HG02763 (cell line): ENCODE measurements around the gene COX14.
"Not testable (repeated sequence)": the region's sequence is repeated elsewhere in the genome, so short reads cannot be mapped to it uniquely, and the experiment has no call there.

Experiments
- ATAC-seq: cut with Tn5 transposase; IDR thresholded peaks from one replicate; pipeline ENCODE4 v1.9.1; 2021; ENCODE audit warnings: mild to moderate bottlenecking, moderate library complexity; ENCODE audit not compliant: unreplicated experiment

The COX14 gene

GRCh38 chr12:50107416-50108268 lies 4.4 kb upstream of the COX14 start:
- ATAC-seq, result no peak

DNA sequence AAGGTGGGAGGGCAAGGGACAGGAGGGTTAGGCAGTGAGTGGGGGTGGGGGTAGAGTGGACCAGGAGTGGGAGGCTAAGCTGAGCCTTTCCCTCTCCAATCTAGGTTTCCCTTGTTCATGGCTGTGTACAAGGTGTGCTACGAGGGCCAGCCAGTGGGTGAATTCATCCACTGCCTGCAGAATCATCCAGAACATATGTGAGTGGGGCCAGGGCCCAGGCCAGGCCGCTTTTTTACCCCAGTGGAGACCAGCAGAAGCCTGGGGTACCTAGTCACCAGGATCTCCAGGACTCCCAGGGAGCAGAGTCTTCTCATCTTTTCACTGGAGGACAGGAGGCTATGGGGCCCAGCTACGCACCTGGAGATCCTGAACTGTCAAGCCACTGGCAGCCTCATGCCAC lies 2.7 kb upstream of the COX14 start:
- no peak for ATAC-seq

DNA sequence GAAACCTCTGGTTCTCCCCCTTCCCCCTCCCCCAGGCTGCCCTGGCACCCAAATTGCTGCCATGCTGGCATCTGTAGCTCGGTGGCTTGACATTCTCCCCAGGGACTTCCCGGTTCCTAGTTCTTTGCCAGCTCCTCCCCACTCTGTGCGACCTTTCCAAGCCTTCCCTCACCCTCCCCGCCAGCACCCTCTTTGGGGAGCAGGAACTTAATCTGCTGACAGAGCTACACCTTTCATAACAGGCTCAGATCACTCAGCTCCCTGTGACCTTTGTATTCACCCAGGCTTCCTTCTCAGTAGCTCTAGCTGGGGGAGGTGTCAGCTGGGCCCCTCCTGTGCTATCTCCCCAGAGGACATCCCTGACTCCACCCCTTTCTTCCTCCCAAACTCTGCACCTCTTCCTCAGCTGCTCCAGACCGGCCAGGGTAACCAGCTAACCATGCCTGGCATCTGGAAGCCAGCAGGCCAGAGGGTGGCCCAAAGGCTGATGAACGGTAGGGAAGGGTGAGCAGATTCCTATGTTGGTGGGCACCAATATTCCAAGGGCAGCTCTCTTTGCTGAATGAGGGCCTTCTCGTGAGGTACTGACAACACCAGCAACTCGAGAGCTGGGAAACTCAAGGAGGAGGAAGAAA lies 1.8 kb upstream of the COX14 start:
- no peak for ATAC-seq

GRCh38 chr12:50110762-50111351 lies 1.2 kb upstream of the COX14 start:
- no peak for ATAC-seq

DNA sequence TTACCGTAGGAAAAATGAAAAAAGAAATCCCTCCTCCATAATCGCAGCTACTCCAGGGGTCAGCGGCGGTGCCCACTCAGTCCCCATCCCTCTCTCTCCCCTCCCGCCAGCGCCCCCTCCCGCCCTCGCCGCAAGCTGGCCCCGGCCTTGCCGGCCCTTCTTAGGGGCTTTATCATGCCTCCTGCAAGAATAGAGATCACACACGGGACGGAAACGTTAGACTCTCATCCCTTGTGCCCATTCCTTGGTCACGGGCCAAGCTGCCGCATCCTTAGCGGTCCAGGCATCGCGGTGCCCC lies 692 bp upstream of the COX14 start:
- peak; percentile 3 for ATAC-seq

- ATAC-seq, result no peak
These were observed 601 bp downstream of the COX14 start for GRCh38 chr12:50112456-50113218.

DNA sequence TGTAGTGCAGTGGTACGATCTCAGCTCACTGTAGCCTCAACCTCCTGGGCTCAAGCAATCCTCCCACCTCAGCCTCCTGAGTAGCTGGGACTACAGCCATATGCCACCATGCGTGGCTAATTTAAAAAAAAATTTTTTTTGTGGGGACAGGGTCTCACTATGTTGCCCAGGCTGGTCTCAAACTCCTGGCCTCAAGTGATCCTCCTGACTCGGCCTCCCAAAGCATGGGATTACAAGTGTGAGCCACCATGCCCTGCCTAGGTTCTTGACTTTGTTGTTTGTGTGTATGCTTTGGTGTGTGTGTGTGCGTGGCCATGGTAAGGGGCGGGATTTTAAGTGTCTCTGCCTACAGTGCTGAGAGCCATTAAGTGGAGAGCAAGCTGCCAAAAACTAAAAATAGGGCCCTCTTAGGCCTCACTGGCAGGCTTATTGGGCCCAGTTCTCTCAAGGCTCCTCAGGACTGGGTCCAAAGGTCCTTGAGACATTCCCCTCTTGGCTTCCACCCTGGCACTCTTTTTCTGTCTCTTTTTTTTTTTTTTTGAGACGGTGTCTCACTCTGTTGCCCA lies 5.1 kb downstream of the COX14 start:
- no peak for ATAC-seq

DNA sequence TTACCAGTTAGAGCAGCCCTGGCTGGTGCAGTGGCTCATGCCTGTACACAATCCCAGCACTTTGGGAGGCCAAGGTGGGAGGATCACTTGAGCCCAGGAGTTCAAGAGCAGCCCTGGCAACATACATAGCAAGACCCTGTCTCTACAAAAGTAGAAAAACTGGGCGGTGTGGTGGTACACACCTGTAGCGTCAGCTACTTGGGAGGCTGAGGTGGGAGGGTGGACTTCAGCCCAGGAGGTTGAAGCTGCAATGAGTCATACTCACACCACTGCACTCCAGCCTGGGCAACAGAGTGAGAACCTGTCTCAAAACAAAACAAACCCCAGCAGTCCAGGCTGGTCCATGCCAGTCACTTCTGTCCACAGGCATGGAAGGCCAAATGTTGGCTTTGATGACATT lies 7.4 kb downstream of the COX14 start:
- ATAC-seq, result no peak

DNA sequence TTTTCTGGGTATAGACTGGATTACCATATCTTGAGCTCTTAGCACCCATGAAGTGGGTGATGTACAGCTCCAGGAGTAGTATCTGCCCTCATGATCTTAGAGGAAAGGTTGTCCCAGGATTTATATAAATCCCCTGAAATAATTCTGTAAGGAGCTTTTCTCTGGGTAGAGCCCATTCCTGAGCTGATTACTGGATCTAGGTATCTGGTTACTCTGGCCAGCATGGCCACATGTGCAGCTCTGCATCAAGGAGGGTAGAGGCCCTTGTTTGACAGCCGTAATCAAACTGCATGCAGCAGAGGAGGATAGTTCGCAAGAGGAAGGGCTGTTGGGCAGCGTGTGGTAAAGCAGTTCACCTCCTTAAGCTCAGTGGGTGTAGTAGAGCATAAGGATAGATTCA lies 8.5 kb downstream of the COX14 start:
- no peak for ATAC-seq

GRCh38 chr12:50120953-50121352 lies 8.9 kb downstream of the COX14 start:
- ATAC-seq, result no peak

DNA sequence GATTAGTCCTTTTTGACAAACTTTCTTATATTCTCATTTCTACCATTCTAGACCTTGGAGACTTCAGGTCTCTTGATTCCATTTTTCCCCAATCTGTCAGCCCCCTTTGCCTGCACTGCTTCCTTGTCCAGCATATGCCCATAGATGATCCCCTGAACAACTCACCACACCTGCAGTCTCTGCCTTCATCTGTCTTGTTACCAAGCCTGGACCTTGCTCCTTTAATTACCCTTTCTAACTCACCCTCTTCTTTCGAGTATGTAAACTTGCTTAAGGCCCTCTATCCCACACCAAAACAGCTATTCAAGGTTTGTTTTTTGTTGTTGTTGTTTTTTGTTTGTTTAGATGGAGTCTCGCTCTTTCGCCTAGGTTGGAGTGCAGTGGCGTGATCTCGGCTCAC lies 9.6 kb downstream of the COX14 start:
- no peak for ATAC-seq

DNA sequence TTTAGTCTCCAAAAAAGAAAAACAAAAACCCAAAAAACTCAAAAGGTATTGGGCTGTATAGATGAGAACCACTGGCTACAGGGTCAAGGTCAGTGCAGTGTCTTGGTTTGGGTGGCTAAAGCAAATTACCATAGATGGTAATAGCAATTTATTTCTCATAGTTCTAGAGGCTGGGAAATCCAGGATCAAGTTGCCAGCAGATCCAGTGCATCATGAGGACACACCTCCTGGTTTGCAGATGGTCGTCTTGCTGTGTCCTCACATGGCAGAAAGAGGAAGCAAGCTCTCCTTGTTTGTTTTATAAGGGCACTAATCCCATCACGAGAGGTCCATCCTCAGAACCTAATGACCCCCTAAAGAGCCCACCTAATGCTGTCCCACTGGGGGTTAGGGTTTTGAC lies 11.2 kb downstream of the COX14 start:
- ATAC-seq, result no peak

- ATAC-seq, result no peak
These were observed 15.5 kb downstream of the COX14 start for GRCh38 chr12:50127546-50127945.

- ATAC-seq, result no peak
These were observed 17.3 kb downstream of the COX14 start for GRCh38 chr12:50129290-50129689.

DNA sequence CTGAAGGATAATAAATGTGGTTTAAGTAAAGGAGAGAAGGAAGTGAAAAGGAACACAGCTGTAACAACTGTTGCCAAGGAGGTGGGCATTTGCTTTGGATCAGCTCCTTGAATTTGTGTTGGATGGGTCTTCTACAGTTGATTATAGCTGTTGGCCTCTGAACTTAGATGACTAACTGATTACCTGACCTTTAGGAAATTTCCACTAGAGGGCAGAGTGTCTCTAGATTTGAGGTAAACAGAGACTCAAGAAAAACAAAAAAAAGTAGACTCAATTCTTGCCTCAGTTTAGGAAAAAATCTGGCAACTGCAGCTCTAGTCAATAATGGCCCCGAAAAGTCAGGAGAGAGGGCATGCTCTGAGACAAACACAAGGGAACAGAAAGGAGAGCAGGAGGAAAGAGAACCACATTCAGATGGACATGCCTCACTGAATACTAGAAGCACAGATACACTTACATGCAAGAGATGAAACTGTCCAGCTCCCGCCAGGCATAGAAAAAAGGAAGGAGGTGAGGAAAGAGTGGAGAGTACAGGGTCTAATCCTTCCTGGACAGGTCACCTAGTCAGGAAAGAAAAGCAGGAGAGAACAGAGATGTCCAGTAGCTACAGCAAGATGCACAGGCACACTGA lies 20.6 kb downstream of the COX14 start:
- no peak for ATAC-seq

- no peak for ATAC-seq
These were observed 31.0 kb downstream of the COX14 start for GRCh38 chr12:50142993-50143392.

DNA sequence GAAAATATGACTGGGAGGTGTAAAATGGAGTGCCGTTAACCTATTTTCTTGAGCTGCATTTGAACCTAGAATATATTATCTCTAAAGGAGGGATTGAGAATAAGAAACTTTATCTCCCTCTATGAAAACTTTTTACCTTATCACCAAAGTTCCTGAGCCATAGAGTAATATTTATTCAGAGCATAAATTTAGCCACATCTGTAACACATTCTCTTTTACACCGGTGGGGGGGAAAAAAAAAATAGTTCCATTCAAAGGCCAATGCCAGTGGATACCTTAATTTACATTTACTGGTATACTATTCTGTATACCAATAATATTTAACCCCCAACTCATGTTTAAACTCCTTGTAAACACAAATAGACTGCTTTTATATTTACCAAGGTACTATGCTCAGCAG lies 33.4 kb downstream of the COX14 start:
- ATAC-seq, result no peak

DNA sequence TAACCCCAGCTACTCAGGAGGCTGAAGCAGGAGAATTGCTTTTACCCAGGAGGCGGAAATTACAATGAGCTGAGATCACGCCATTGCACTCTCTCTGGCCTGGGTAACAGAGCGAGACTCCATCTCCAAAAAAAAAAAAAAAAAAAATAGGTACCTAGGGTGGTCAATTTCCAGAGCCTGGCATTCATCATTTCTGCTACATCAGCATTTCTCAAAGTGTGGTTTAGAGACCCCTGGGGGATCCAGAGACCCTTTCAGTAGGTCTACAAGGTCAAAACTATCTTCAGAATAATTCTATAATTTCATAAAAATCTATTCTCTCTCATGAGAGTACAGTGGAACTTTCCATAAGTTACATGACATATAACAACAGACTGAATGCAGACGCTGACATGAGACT lies 35.2 kb downstream of the COX14 start:
- ATAC-seq, result no peak

- ATAC-seq, result not testable (repeated sequence)
These were observed 36.0 kb downstream of the COX14 start for GRCh38 chr12:50148011-50148410.

GRCh38 chr12:50149311-50149710 lies 37.3 kb downstream of the COX14 start:
- ATAC-seq, result no peak
